ENCODE measurements around the gene AVPR2. TPM values are rescaled to one million over a fixed set of nuclear protein-coding genes. Genes with fewer than 3 reads are reported as not detected.

AVPR2 gene
- total and polyA plus RNA-seq, 10 of the 15 experiments (the other 5 are each of a cell fraction or from before 2014, with no cell fraction given): 0.12 to 0.37 TPM; not detected in 8

DNA sequence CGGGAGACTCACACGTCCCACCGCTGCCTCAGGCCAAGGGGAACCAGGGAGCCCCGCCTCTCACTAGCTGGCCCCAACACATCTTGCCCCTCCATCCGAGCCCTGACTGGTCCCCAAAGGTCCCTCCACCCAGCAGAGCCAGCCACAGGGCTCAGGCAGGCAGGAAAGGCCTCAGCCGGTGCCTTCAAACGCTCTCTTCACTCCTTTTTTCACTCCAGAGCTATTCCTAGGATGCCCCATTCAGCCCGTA lies 23.1 kb downstream of the AVPR2 start:
- ChIA-PET SMC1A (ENCODE audit: uncharacterized antibody, unreplicated experiment) (interaction anchor here (1.0 to 5.5 kb wide), 2 partner anchors 20 to 74 kb away, joined by 5 to 61 read pairs; no protein-coding TSS in a partner anchor), POLR2A (interaction anchor here (1.1 to 5.8 kb wide), 6 partner anchors 17 to 201 kb away, joined by 4 to 68 read pairs (median 6); partner anchors contain the start of genes HCFC1, RENBP and TMEM187), CTCF (interaction anchor here (0.6 to 8.7 kb wide), 2 partner anchors 20 to 82 kb away, joined by 3 to 172 read pairs; partner anchors contain the start of gene RENBP), RAD21 (ENCODE audit: unreplicated experiment) (interaction anchor here (2.6 to 6.2 kb wide), 2 partner anchors 20 to 42 kb away, joined by 13 to 48 read pairs; partner anchors contain the start of gene HCFC1)
- Histone ChIP-seq H3K79me2 (ENCODE audit: control insufficient read depth, insufficient read depth, low read length) (peaks cover 37% of the 10 kb centered on the region), H3K4me3 (peak overlapping the region; percentile 74), H2AFZ (ENCODE audit: control insufficient read depth, low read depth, low read length) (no peak overlapping the region), H4K20me1 (ENCODE audit: control insufficient read depth, insufficient read depth) (no peaks in the 10 kb centered on the region), H3K9ac (ENCODE audit: control insufficient read depth, insufficient read depth, low read length) (peak overlapping the region; percentile 97), H3K27ac (ENCODE audit: control insufficient read depth, insufficient read depth) (peak overlapping the region; percentile 98), H3K9me3 (replicated peaks; ENCODE audit: control insufficient read depth, insufficient read depth, low read length) (no peaks in the 10 kb centered on the region; the same call in 2 of the 3 replicates), H3K36me3 (ENCODE audit: control insufficient read depth in 2 of 2, insufficient read depth in 2 of 2, low read length in 1 of 2) (peaks cover 0 to 2% of the 10 kb centered on the region in 2 experiments; a peak in 3 of 4 replicates), H3K4me1 (ENCODE audit: control insufficient read depth, insufficient read depth, low read length) (peaks cover 9% of the 10 kb centered on the region; the same call in 1 of the 2 replicates), H3K4me2 (ENCODE audit: control insufficient read depth, insufficient read depth) (peak overlapping the region; percentile 93), H3K27me3 (replicated peaks in 1 of 2; ENCODE audit: control insufficient read depth in 2 of 2, insufficient read depth in 2 of 2, low read length in 1 of 2) (no peaks in the 10 kb centered on the region)
- DNase-seq (ENCODE audit: low read depth, low spot score) (no peak), FAIRE-seq (no peak), ATAC-seq (peak; percentile 2)
- TF ChIP-seq, protein P1, sequence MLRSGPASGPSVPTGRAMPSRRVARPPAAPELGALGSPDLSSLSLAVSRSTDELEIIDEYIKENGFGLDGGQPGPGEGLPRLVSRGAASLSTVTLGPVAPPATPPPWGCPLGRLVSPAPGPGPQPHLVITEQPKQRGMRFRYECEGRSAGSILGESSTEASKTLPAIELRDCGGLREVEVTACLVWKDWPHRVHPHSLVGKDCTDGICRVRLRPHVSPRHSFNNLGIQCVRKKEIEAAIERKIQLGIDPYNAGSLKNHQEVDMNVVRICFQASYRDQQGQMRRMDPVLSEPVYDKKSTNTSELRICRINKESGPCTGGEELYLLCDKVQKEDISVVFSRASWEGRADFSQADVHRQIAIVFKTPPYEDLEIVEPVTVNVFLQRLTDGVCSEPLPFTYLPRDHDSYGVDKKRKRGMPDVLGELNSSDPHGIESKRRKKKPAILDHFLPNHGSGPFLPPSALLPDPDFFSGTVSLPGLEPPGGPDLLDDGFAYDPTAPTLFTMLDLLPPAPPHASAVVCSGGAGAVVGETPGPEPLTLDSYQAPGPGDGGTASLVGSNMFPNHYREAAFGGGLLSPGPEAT (IDR thresholded peaks at IDR 0.05; ENCODE audit: low read depth): no peak
- TF ChIP-seq RUNX3 (IDR thresholded peaks at IDR 0.05; ENCODE audit: low read length) (peak; percentile 18; the same call in 1 of the 2 replicates), POLR2AphosphoS5 (IDR thresholded peaks at IDR 0.05; ENCODE audit: low read length) (peak; percentile 39; the same call in 1 of the 2 replicates), SMAD5 (IDR thresholded peaks at IDR 0.05; ENCODE audit: low read depth) (0 out of 2 replicates have a peak, but pooled peaks have one; percentile 19)
- in situ Hi-C loops (cut with MboI): loop anchor here (10.0 kb wide), 1 partner anchor 57 kb away; no protein-coding TSS in a partner anchor
- WGBS (ENCODE audit: insufficient coverage, insufficient replicate concordance, low lambda C conversion rate, missing lambda C conversion rate): 2% methylated on average over 8 of the region's 8 CpGs
- intact Hi-C loops (cut with micrococcal nuclease; ENCODE audit: unreplicated experiment): loop anchor here (2.0 to 5.0 kb wide), 4 partner anchors 43 to 445 kb away; partner anchors contain the start of genes ABCD1, BCAP31, FLNA and HCFC1
- BruUV-seq (replicated peaks): TSS peak; percentile 47
